Femur (tissue), 1 donor: ENCODE results near the gene CHAD.
"Not testable (repeated sequence)": the region's sequence is repeated elsewhere in the genome, so short reads cannot be mapped to it uniquely, and the experiment has no call there.

Experiments used
- DNase-seq: peaks from one replicate; pipeline ENCODE4 v3.0.0-alpha.2; 2017

CHAD gene

DNA sequence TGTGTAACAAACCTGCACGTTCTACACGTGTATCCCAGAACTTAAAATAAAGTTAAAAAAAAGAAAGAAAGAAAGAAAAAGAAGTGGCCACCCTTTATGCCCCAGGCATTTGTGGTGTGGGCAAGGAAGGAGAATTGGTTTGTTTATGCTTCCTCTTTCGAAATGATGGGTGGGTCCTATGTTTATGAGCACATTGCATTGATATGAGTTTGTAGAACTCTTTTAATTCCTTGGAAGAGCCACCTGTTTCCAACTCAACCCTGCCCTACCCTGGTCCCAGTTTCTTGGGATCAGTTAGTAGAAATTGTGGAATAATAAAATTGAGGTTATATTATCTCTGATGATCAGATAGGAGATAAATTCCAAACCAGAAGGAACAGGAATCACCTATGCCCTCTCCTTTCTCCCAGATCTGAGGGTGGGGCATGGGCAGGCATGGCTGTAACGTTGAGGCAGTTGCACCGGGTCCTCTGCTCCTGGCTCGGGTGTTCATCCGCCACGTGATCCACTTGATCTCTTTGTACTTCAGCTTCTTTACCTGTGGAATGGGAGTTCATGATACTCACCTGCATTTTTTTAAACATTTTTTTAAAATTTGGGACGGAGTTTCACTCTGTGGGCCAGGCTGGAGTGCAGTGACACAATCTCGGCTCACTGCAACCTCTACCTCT lies 15.9 kb downstream of the CHAD start:
- DNase-seq = no peak

GRCh38 chr17:50451943-50452629 lies 16.6 kb downstream of the CHAD start:
- no peak for DNase-seq

- no peak for DNase-seq
Observed at GRCh38 chr17:50448643-50449042, 20.0 kb downstream of the CHAD start.

- DNase-seq = no peak
Observed at GRCh38 chr17:50447870-50448595, 20.6 kb downstream of the CHAD start.

DNA sequence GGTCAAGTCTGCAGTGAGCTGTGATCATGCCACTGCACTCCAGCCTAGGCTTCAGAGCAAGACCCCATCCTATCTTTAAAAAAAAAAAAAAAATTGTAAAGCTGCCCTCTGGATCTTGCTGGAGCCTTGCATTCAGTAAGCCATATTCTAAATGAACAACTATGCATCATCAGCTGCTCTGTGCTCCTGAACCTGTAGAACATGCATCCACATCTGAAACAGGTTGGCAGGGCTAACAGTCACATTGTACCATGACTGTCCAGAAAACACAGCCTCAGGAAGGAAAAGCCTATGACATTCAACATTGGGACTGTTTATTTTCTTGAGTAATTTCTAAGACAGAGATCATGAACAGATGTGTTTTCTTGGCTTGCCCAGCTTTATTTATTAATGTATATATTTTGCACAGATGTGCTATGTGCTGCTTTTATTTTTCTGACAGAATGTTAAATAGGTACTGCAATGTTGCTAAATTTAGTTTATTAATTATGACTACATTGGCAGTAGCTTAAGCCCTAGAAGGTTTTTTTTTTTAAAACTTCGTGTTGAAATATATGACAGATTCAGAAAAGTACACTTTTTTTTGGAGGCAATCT lies 22.9 kb downstream of the CHAD start:
- DNase-seq = no peak

GRCh38 chr17:50444841-50445715 lies 23.6 kb downstream of the CHAD start:
- no peak for DNase-seq

GRCh38 chr17:50443505-50443974 lies 25.1 kb downstream of the CHAD start:
- DNase-seq = no peak

DNA sequence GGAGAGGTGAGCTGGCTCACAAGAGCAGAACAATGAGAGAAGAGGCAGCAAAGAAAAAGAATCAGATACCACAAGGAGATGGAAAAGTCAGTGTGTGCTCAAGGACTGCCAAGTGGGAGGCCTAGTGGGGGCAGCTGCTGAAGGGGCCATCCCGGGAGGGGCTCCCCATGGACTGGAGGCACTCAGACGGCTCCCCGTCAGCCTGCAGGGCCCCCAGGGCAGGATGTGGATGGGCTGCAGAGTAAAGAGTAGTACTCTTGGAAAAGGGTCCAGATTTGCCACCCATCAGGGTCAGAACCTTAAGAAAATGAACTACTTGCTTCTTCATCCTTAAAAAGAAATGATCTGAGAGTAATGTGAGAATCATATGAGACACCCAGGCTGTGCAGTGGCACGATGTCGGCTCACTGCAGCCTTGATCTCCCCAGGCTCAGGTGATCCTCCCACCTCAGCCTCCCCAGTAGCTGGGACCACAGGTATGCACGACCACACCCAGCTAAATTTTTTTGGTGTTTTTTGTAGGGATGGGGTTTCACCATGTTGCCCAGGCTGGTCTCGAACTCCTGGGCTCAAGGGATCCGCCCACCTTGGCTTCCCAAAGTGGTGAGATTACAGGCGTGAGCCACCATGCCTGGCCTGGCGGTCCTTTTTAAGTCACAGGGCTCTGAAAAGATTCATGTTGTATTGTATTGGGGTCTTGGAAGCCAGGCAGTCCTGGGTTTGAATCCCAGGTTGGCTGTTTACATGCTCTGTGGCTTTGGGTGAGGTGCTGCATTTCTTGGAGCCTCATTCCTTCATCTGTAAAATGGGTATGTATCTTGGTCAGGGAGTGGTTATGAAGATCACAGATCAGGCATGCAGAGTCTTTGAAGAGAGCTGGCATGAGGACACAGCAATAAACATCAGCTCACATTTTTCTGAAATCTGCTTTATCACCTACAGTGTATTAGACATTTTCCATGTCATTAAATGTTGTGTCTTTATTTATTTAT lies 27.5 kb downstream of the CHAD start:
- DNase-seq = no peak

- no peak for DNase-seq
Observed at GRCh38 chr17:50440172-50440837, 28.4 kb downstream of the CHAD start.

- DNase-seq = no peak
Observed at GRCh38 chr17:50439008-50439407, 29.7 kb downstream of the CHAD start.

DNA sequence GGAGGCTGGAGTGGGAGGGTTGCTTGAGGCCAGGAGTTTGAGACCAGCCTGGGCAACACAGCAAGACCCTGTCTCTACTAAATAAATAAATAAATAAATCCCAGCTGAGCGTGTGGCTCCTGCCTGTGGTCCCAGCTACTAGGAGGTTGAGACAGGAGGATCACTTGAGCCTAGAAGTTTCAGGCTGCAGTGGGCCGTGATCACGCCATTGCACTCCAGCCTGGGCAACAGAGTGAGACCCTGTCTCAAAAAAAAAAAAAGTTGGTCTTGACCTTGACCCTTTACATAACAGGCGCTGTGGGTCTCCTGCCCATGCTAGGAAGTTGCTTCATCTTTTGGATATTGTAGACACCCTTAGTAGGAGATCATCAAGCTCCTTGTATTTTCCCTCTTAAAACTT lies 31.3 kb downstream of the CHAD start:
- DNase-seq = no peak

- DNase-seq = no peak
Observed at GRCh38 chr17:50432125-50432762, 36.4 kb downstream of the CHAD start.

DNA sequence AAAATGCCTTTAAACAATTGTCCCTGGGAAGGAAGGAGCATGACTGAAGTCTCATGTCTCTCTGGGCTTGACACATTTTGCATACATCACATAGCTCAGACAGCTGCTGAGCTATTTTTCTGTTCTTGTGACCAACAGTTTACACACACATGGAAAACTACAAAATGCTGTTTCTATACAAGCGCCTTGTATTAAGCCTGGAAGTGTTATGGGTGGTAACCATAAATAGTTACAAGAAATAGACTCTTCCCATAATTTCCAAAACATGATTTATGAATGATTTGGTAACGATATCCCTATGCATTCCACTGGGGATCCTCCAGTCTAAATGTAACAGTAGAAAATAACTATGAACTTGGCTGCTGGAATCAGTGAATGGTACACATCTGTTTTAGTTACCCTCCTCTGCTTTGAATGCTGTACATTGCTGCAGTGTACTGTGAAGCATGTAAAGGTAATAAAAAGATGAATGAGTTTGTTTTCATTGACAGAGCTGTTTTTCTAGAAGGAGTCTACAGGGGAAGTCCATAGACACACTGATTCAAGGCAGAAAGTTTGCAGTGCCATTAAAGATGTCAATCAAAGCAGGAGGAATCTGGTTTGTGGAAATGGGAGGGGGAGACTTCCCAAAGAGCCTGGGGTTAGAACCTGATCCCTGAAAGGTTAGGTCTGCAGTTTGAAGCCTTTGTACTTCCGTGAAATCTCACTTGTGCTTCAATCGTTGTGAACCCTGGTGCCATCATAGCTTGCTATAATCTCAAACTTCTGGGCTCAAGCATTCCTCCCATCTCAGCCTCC lies 37.7 kb downstream of the CHAD start:
- DNase-seq = no peak

DNA sequence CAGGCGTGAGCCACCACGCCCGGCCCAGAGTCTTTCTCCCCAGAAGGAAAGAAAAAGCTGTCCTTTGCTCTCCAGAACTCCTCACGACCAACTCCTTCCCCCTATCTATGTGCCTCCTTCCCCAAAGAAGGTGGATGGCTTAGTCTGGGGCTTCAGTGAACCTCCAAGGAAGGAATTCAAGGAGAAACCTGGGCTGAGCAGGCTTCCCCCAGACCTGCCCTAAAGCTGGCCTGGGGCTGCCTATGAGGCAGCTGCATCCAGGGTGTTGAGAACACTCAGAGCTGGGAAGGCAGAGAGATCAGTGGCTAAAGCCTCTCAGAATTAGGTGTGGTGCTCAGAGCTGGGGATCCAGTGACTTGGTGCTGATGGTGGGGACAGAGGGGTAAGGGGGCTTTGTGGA lies 38.9 kb downstream of the CHAD start:
- DNase-seq = no peak

DNA sequence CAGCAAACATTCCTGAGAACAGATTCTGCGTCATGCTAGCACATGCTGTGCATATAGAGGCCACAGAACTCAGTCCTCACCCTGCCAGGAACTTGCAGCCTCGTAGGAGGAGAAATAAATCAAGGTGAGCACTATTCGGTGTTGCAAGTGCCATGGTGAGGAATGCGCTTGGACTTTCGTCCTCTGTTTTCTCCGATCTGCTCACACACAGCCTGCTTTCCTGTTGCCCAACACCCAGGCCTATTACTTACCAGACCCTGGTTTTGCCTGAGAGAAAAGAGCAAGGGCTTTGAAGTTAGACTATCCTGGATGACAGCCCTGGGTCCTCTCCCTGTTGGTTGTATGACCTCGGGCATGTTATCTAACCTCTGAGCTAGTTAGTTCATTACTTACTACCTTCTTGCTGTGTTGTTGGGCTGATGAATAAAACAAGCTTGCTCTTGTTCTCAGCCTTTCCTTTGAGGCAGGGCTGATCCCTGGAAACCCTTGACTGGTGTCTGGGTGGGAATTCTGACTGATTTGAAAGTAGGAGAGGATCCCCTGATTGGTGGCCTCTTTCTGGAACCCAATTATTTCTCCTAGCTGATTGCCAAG lies 39.8 kb downstream of the CHAD start:
- DNase-seq = no peak

- DNase-seq = not testable (repeated sequence)
Observed at GRCh38 chr17:50428126-50428525, 40.6 kb downstream of the CHAD start.

GRCh38 chr17:50426814-50427787 lies 41.6 kb downstream of the CHAD start:
- no peak for DNase-seq

DNA sequence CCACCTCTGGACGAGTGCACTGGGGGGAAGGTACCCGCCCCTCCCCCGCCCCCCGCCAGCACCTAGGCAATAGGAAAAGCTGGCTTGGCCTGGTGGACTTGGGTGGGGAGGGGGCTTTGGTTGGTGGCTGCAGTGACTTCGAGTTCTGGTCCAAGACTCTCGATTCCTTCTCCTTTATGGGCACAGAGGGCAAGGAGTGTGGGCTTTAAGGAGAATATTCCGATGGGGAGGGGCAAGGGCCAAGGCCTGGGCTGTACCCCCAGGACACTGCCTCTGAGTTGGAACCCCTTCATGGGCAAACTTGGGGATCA lies 42.3 kb downstream of the CHAD start:
- DNase-seq = no peak
